HCT116 (cell line): ENCODE data around the gene TRIM24. TPM values are rescaled to one million over a fixed set of nuclear protein-coding genes. Genes with fewer than 3 reads are reported as not detected.

Source experiments
- ATAC-seq: fragments of 200-7000 bp; cut with Tn5 transposase; 2 replicates; pipeline ENCODE4 v1.9.1; 2020; ENCODE audit warnings: mild to moderate bottlenecking, moderate library complexity
- BruUV-seq: library from RNA; stranded (reverse); fragments of 400-500 nt; replicated peaks from 2 replicates; lab custom pipeline; 2021; lab: Mats Ljungman, UMichigan
- CTCF ChIA-PET: fragments of 300-600 bp; sonication (Branson Sonifier 250); formaldehyde crosslinking; loops from one replicate; lab custom pipeline; 2021; ENCODE audit warnings: antibody characterized with exemption; lab: Charles Lee
- POLR2A ChIA-PET: fragments of 300-600, 350-600 bp; sonication (Branson Sonifier 250); formaldehyde crosslinking; loops from one replicate; lab custom pipeline; 2021; ENCODE audit warnings: antibody characterized with exemption; lab: Charles Lee
- RAD21 ChIA-PET, 2 experiments: fragments of 300-600 bp; sonication (Branson Sonifier 250); formaldehyde crosslinking; loops; one replicate each; lab custom pipeline; 2023; ENCODE audit warnings: low total read pairs in 2 of 2; ENCODE audit not compliant: uncharacterized antibody in 2 of 2, unreplicated experiment in 2 of 2, low non-redundant PET in 1 of 2; lab: Charles Lee
- DNase-seq: peaks from one replicate; pipeline ENCODE4 v3.0.0-alpha.2; 2010; ENCODE audit warnings: low read depth, low spot score
- H2AFZ ChIP-seq: fragments of 200-600 bp; shearing (Covaris generic), sonication (generic); 2 replicates; pipeline ENCODE4 v1.6.1; 2017; ENCODE audit warnings: low read depth, mixed run types, mixed read lengths, antibody characterized with exemption, low read length; ENCODE audit not compliant: poor library complexity, severe bottlenecking
- H3K27ac ChIP-seq: 2 replicates; pipeline ENCODE4 v1.5.1; 2012; ENCODE audit warnings: low read depth, low read length
- H3K27me3 ChIP-seq: fragments of 200-600 bp; sonication (generic); 2 replicates; pipeline ENCODE4 v1.6.1; 2016; ENCODE audit warnings: mixed run types, low read length, mixed read lengths; ENCODE audit not compliant: insufficient read depth
- H3K36me3 ChIP-seq, 2 experiments: fragments of 200-500 bp in 1 of 2; fragments of 200-600 bp in 1 of 2; sonication (Bioruptor generic) in 1 of 2; sonication (generic) in 1 of 2; 2 replicates each; pipeline versions ENCODE4 v1.5.1 to v1.6.1; 2014 to 2016; ENCODE audit warnings: low read length in 2 of 2, inconsistent platforms in 1 of 2, mixed read lengths in 1 of 2, mixed run types in 1 of 2; ENCODE audit not compliant: insufficient read depth in 2 of 2, control insufficient read depth in 1 of 2
- H3K4me1 ChIP-seq, 2 experiments: fragments of 200-600 bp in 1 of 2; sonication (generic) in 1 of 2; 2 replicates each; pipeline versions ENCODE4 v1.5.1 to v1.6.1; 2012 to 2017; ENCODE audit warnings: low read length in 2 of 2, inconsistent platforms in 1 of 2, mild to moderate bottlenecking in 1 of 2, mixed read lengths in 1 of 2, mixed run types in 1 of 2, moderate library complexity in 1 of 2; ENCODE audit not compliant: insufficient read depth in 2 of 2, control insufficient read depth in 1 of 2
- H3K4me2 ChIP-seq: fragments of 200-600 bp; sonication (generic); 2 replicates; pipeline ENCODE4 v1.6.1; 2017; ENCODE audit warnings: mixed run types, low read length, mixed read lengths
- H3K4me3 ChIP-seq, 2 experiments: fragments of 200-600 bp in 1 of 2; sonication (generic) in 1 of 2; replicated peaks in 1 of 2; 2 replicates each; pipeline ENCODE4 v1.5.1; 2011 to 2016; ENCODE audit warnings: low read length in 2 of 2, control low read depth in 1 of 2, low read depth in 1 of 2, mild to moderate bottlenecking in 1 of 2, mixed read lengths in 1 of 2, mixed run types in 1 of 2
- H3K79me2 ChIP-seq: fragments of 200-600 bp; sonication (generic); 2 replicates; pipeline ENCODE4 v1.6.1; 2017; ENCODE audit warnings: mild to moderate bottlenecking, mixed run types, low read length, moderate library complexity, mixed read lengths; ENCODE audit not compliant: insufficient read depth
- H3K9ac ChIP-seq: fragments of 200-600 bp; sonication (generic); 2 replicates; pipeline ENCODE4 v1.6.1; 2016; ENCODE audit warnings: low read length, mixed read lengths
- H3K9me2 ChIP-seq: fragments of 200-600 bp; sonication (generic), shearing (Covaris generic); 2 replicates; pipeline ENCODE4 v1.6.1; 2017; ENCODE audit warnings: mixed run types, mild to moderate bottlenecking, moderate library complexity; ENCODE audit not compliant: insufficient read depth
- H3K9me3 ChIP-seq, 2 experiments: fragments of 200-500 bp in 1 of 2; fragments of 200-600 bp in 1 of 2; sonication (Bioruptor generic) in 1 of 2; sonication (generic) in 1 of 2; 2 replicates each; pipeline ENCODE4 v1.6.1; 2014 to 2017; ENCODE audit warnings: low read length in 2 of 2, mixed read lengths in 2 of 2, inconsistent platforms in 1 of 2, low read depth in 1 of 2, mild to moderate bottlenecking in 1 of 2, mixed run types in 1 of 2, moderate library complexity in 1 of 2; ENCODE audit not compliant: control insufficient read depth in 1 of 2, insufficient read depth in 1 of 2
- H4K20me1 ChIP-seq: fragments of 200-600 bp; sonication (generic), shearing (Covaris generic); 2 replicates; pipeline ENCODE4 v1.6.1; 2017; ENCODE audit warnings: mixed run types, mild to moderate bottlenecking, moderate library complexity; ENCODE audit not compliant: insufficient read depth
- ATF3 ChIP-seq: IDR thresholded peaks from 2 replicates; pipeline ENCODE4 v1.6.1; 2012
- CBX3 ChIP-seq: IDR thresholded peaks from 2 replicates; pipeline ENCODE4 v1.6.1; 2012; ENCODE audit warnings: low read depth
- CEBPB ChIP-seq: IDR thresholded peaks from 2 replicates; pipeline ENCODE4 v1.6.1; 2012; ENCODE audit warnings: low read depth
- CTCF ChIP-seq, 3 experiments: fragments of 200-600 bp in 1 of 3; sonication (generic) in 1 of 3; IDR thresholded peaks in 2 of 3; conservative IDR thresholded peaks in 1 of 3; 2 replicates each; pipeline ENCODE4 v1.5.1; 2012 to 2017; ENCODE audit warnings: low read depth in 2 of 3, low read length in 2 of 3, antibody characterized with exemption in 1 of 3, borderline replicate concordance in 1 of 3, control low read depth in 1 of 3, mild to moderate bottlenecking in 1 of 3, mixed read lengths in 1 of 3, mixed run types in 1 of 3, moderate library complexity in 1 of 3; ENCODE audit not compliant: insufficient read depth in 1 of 3
- EGR1 ChIP-seq: IDR thresholded peaks from 2 replicates; pipeline ENCODE4 v1.6.1; 2012; ENCODE audit warnings: low read depth
- ELF1 ChIP-seq: IDR thresholded peaks from 2 replicates; pipeline ENCODE4 v1.6.1; 2012; ENCODE audit warnings: low read depth, borderline replicate concordance
- EZH2 ChIP-seq: fragments of 200-600 bp; sonication (generic); IDR thresholded peaks from 2 replicates; pipeline ENCODE4 v1.6.1; 2017; ENCODE audit warnings: antibody characterized with exemption, mixed run types
- EZH2phosphoT487 ChIP-seq: fragments of 200-600 bp; IDR thresholded peaks from 2 replicates; pipeline ENCODE4 v1.6.1; 2018; ENCODE audit warnings: antibody characterized with exemption, borderline replicate concordance
- FOSL1 ChIP-seq: IDR thresholded peaks from 2 replicates; pipeline ENCODE4 v1.6.1; 2012; ENCODE audit warnings: low read depth
- JUND ChIP-seq: IDR thresholded peaks from 2 replicates; pipeline ENCODE4 v1.6.1; 2012
- MAX ChIP-seq: IDR thresholded peaks from 2 replicates; pipeline ENCODE4 v1.6.1; 2012
- POLR2AphosphoS5 ChIP-seq: IDR thresholded peaks from 2 replicates; pipeline ENCODE4 v1.6.1; 2011; ENCODE audit warnings: mild to moderate bottlenecking, low read depth, low read length, moderate library complexity
- RAD21 ChIP-seq: IDR thresholded peaks from 2 replicates; pipeline ENCODE4 v1.6.1; 2012; ENCODE audit warnings: low read depth, mild to moderate bottlenecking
- REST ChIP-seq: IDR thresholded peaks from 2 replicates; pipeline ENCODE4 v1.6.1; 2012; ENCODE audit warnings: low read depth
- SP1 ChIP-seq: IDR thresholded peaks from 2 replicates; pipeline ENCODE4 v1.6.1; 2012; ENCODE audit warnings: low read depth
- TCF7L2 ChIP-seq: IDR thresholded peaks from 2 replicates; pipeline ENCODE4 v1.7.0; 2011; ENCODE audit warnings: borderline replicate concordance, inconsistent platforms; ENCODE audit not compliant: insufficient read depth, insufficient read length; ENCODE audit errors: extremely low read depth
- YY1 ChIP-seq: IDR thresholded peaks from 2 replicates; pipeline ENCODE4 v1.6.1; 2011; ENCODE audit warnings: low read length, low read depth, moderate library complexity, mild to moderate bottlenecking; ENCODE audit not compliant: insufficient replicate concordance; ENCODE audit errors: extremely low read depth
- ZBTB33 ChIP-seq: IDR thresholded peaks from 2 replicates; pipeline ENCODE4 v1.6.1; 2011; ENCODE audit warnings: mild to moderate bottlenecking, low read length, moderate library complexity; ENCODE audit not compliant: insufficient replicate concordance; ENCODE audit errors: extremely low read depth
- ZFX ChIP-seq: fragments of 450-650 bp; IDR thresholded peaks from 2 replicates; pipeline ENCODE4 v1.6.1; 2017
- intact Hi-C: fragments of 100-400 bp; cut with micrococcal nuclease; formaldehyde crosslinking; loops from 2 replicates; pipeline ENCODE4 v1.10.0; 2022
- total RNA-seq: library from RNA; stranded (reverse); gene quantifications from one replicate; pipeline ENCODE4 v1.2.1, GENCODE V29; 2021; ENCODE audit not compliant: unreplicated experiment

The TRIM24 gene
- total RNA-seq, 1 experiment from 2014 or later = 12.8 TPM

GRCh38 chr7:138442822-138443221 is 17.2 kb upstream of the TRIM24 start:
- Histone ChIP-seq H4K20me1 (no peaks in the 10 kb centered on the region), H3K27me3 (no peaks in the 10 kb centered on the region), H3K36me3 (no peaks in the 10 kb centered on the region), H3K4me3 (no peak overlapping the region), H3K27ac (no peak overlapping the region), H3K9me3 (no peaks in the 10 kb centered on the region), H2AFZ (no peak overlapping the region), H3K79me2 (no peaks in the 10 kb centered on the region), H3K4me2 (no peak overlapping the region), H3K9ac (no peak overlapping the region), H3K9me2 (no peaks in the 10 kb centered on the region), H3K4me1 (peaks cover 0 to 7% of the 10 kb centered on the region in 2 experiments; a peak in 1 of 4 replicates)
- no TSS peak for BruUV-seq
- POLR2A ChIA-PET = no interaction called here
- CTCF ChIA-PET = no interaction called here
- TF ChIP-seq ELF1 (no peak), RAD21 (no peak), YY1 (no peak), ATF3 (no peak), ZFX (no peak), REST (no peak), FOSL1 (no peak), ZBTB33 (no peak), SP1 (no peak), JUND (no peak), EZH2 (no peak), POLR2AphosphoS5 (no peak), CEBPB (no peak), MAX (no peak), EGR1 (no peak), CBX3 (no peak), EZH2phosphoT487 (no peak), CTCF (IDR thresholded peaks at IDR 0.05 in 2 of 3, conservative IDR thresholded peaks at IDR 0.05 in 1 of 3; ENCODE audit: borderline replicate concordance in 1 of 3, insufficient read depth in 1 of 3, low read depth in 2 of 3, low read length in 2 of 3) (no peak), TCF7L2 (no peak)
- ATAC-seq (no peak), DNase-seq (no peak)
- RAD21 ChIA-PET = no interaction called here
- intact Hi-C loops = no loop called here
